Testis (tissue), 3 donors: ENCODE results near the gene RMRP. TPM values are rescaled to one million over a fixed set of nuclear protein-coding genes. Genes with fewer than 3 reads are reported as not detected.

Experiments used
- DNase-seq: peaks from one replicate; pipeline ENCODE4 v3.0.0-alpha.2; 2019
- H3K27ac ChIP-seq, 2 donors: fragments of 200-600 bp; sonication (generic); one replicate each; pipeline ENCODE4 v1.5.1; 2019
- H3K27me3 ChIP-seq: fragments of 200-600 bp; sonication (generic); one replicate; pipeline ENCODE4 v1.5.1; 2019
- H3K36me3 ChIP-seq: fragments of 200-600 bp; sonication (generic); one replicate; pipeline ENCODE4 v1.5.1; 2017; ENCODE audit warnings: low read depth; ENCODE audit errors: missing control alignments
- H3K4me1 ChIP-seq: fragments of 200-600 bp; sonication (generic); one replicate; pipeline ENCODE4 v1.5.1; 2019
- H3K4me3 ChIP-seq, 2 donors: fragments of 200-600 bp; sonication (generic); one replicate each; pipeline ENCODE4 v1.5.1; 2017 to 2019
- H3K9me3 ChIP-seq: fragments of 200-600 bp; sonication (generic); one replicate; pipeline ENCODE4 v1.5.1; 2017
- CTCF ChIP-seq, 3 experiments: fragments of 450-650 bp in 2 of 3; fragments of 200-600 bp in 1 of 3; sonication (generic) in 1 of 3; IDR thresholded peaks; one replicate each; pipeline ENCODE4 v1.5.1; 2016 to 2019; ENCODE audit warnings: antibody characterized with exemption in 3 of 3, mild to moderate bottlenecking in 2 of 3, moderate library complexity in 1 of 3
- POLR2A ChIP-seq: fragments of 450-650 bp; IDR thresholded peaks from one replicate; pipeline ENCODE4 v1.6.1; 2017; ENCODE audit warnings: antibody characterized with exemption, mild to moderate bottlenecking, moderate library complexity
- WGBS, 2 donors: methylation state at CpG; one replicate each; pipeline ENCODE4 v1.1.5; 2018; 5-methylcytosine and 5-hydroxymethylcytosine counted together
- intact Hi-C: fragments of 100-400 bp; cut with DNase I; formaldehyde crosslinking; loops from one replicate; pipeline ENCODE4 v1.15.1; 2023; ENCODE audit warnings: low total_unique reads
- polyA plus RNA-seq: library from polyadenylated mRNA; stranded (reverse); fragments of 350-450 nt; fragmentation: Illumina TruSeq; extraction: RNeasy Lipid Tissue Mini Kit (QIAGEN cat#74804); gene quantifications from one replicate; pipeline ENCODE4 v1.2.3, GENCODE V29; 2014; ENCODE audit warnings: low read depth, low replicate concordance; ENCODE audit not compliant: insufficient read depth
- total RNA-seq, 2 donors: library from RNA; depleted of rRNA; stranded (reverse); fragments of >200 nt; gene quantifications; one replicate each; pipeline ENCODE4 v1.2.3, GENCODE V29; 2016

Gene RMRP
- total and polyA plus RNA-seq, 3 donors from 2014 or later: 4,421 to 15,053 TPM; not detected in 1

GRCh38 chr9:35618854-35619799 is 38.7 kb downstream of the RMRP start:
- H3K27me3 ChIP-seq: no peaks in the 10 kb centered on the region
- no peak overlapping the region for H3K4me3 ChIP-seq
- DNase-seq: peak; percentile 43
- H3K4me1 ChIP-seq: peaks cover 8% of the 10 kb centered on the region
- TF ChIP-seq POLR2A (no peak), CTCF (IDR thresholded peaks at IDR 0.05) (no peak)
- H3K9me3 ChIP-seq: no peaks in the 10 kb centered on the region
- 88 to 94% methylated on average over 17 of the region's 17 CpGs for WGBS, 2 donors
- intact Hi-C loops: no loop called here
- H3K36me3 ChIP-seq: no peaks in the 10 kb centered on the region
- no peak overlapping the region for H3K27ac ChIP-seq

- 82 to 86% methylated on average over 7 of the region's 7 CpGs for WGBS, 2 donors
- intact Hi-C loops: no loop called here
Measured at GRCh38 chr9:35618325-35618727, 39.5 kb downstream of the RMRP start, which contains the start of gene CD72. TSS of gene CD72 (minus strand) at chr9:35618413. CDS start at chr9:35618303, 110 bp downstream.

GRCh38 chr9:35617548-35617947 is 40.3 kb downstream of the RMRP start:
- no peaks in the 10 kb centered on the region for H3K27me3 ChIP-seq
- intact Hi-C loops: no loop called here
- no peak for DNase-seq
- H3K4me1 ChIP-seq: peaks cover 8% of the 10 kb centered on the region
- WGBS, 2 donors: 45 to 47% methylated on average over 8 of the region's 8 CpGs
- H3K36me3 ChIP-seq: no peaks in the 10 kb centered on the region
- peak overlapping the region in 1 of 2 donors; percentile 58 for H3K4me3 ChIP-seq
- TF ChIP-seq CTCF (IDR thresholded peaks at IDR 0.05): no peak
- TF ChIP-seq POLR2A: no peak
- H3K9me3 ChIP-seq: no peaks in the 10 kb centered on the region
- H3K27ac ChIP-seq: no peak overlapping the region

More at GRCh38 chr9:35618325-35618727, 39.5 kb downstream of the RMRP start, which contains the start of gene CD72:
- Histone ChIP-seq H3K9me3 (no peaks in the 10 kb centered on the region), H3K4me1 (peaks cover 8% of the 10 kb centered on the region), H3K36me3 (no peaks in the 10 kb centered on the region), H3K27ac (no peak within 1 kb of the TSS), H3K27me3 (no peaks in the 10 kb centered on the region), H3K4me3 (peak within 1 kb of the TSS; percentile 41 to 58)
- DNase-seq: no peak
- TF ChIP-seq POLR2A (no peak), CTCF (IDR thresholded peaks at IDR 0.05) (no peak)

GRCh38 chr9:35616681-35617459 is 40.9 kb downstream of the RMRP start:
- H3K4me3 ChIP-seq: peak overlapping the region; percentile 41 to 58
- DNase-seq: peak; percentile 79
- peaks cover 8% of the 10 kb centered on the region for H3K4me1 ChIP-seq
- no peak for TF ChIP-seq POLR2A
- TF ChIP-seq CTCF (IDR thresholded peaks at IDR 0.05): no peak
- H3K27ac ChIP-seq: no peak overlapping the region
- 7 to 16% methylated on average over 20 to 51 of the region's 51 CpGs for WGBS, 2 donors
- H3K36me3 ChIP-seq: no peaks in the 10 kb centered on the region
- intact Hi-C loops: no loop called here
- H3K9me3 ChIP-seq: no peaks in the 10 kb centered on the region
- H3K27me3 ChIP-seq: no peaks in the 10 kb centered on the region
